GM23248 (cell line): ENCODE results near the gene ZNF81.
"Not testable (repeated sequence)": the region's sequence is repeated elsewhere in the genome, so short reads cannot be mapped to it uniquely, and the experiment has no call there.

Experiments used
- EZH2 ChIP-seq: fragments of 200-600 bp; sonication (generic); IDR thresholded peaks from 2 replicates; pipeline ENCODE4 v1.6.1; 2018; ENCODE audit warnings: antibody characterized with exemption, mild to moderate bottlenecking; ENCODE audit not compliant: insufficient read depth, poor library complexity, severe bottlenecking
- EZH2phosphoT487 ChIP-seq: fragments of 200-600 bp; sonication (generic); IDR thresholded peaks from 2 replicates; pipeline ENCODE4 v1.6.1; 2018; ENCODE audit warnings: antibody characterized with exemption, moderate library complexity, mild to moderate bottlenecking, low read depth; ENCODE audit not compliant: insufficient read depth

- TF ChIP-seq EZH2phosphoT487, EZH2: not testable (repeated sequence)
Observed at GRCh38 chrX:47955295-47955694, 118.6 kb downstream of the ZNF81 start.
